Panc1 (cell line): Measurements from ENCODE around the gene MYEF2. TPM values are rescaled to one million over a fixed set of nuclear protein-coding genes. Genes with fewer than 3 reads are reported as not detected.

Experiments
- ATAC-seq: fragments of 200-7000 bp; cut with Tn5 transposase; 2 replicates; pipeline ENCODE4 v1.9.1; 2020; ENCODE audit warnings: mild to moderate bottlenecking, moderate library complexity
- Bru-seq: library from RNA; stranded (reverse); fragments of 400-500 nt; gene quantifications from one replicate; lab custom pipeline; 2021; lab: Mats Ljungman, UMichigan
- BruChase-seq, 2 experiments: library from RNA; stranded (reverse); fragments of 400-500 nt; gene quantifications; one replicate each; lab custom pipeline; 2021; lab: Mats Ljungman, UMichigan
- BruUV-seq: library from RNA; stranded (reverse); fragments of 400-500 nt; replicated peaks from 2 replicates; lab custom pipeline; 2021; lab: Mats Ljungman, UMichigan
- CTCF ChIA-PET: fragments of 300-600 bp; sonication (Branson Sonifier 250); formaldehyde crosslinking; loops from one replicate; lab custom pipeline; 2022; ENCODE audit warnings: antibody characterized with exemption; lab: Charles Lee
- POLR2A ChIA-PET: fragments of 300-600 bp; sonication (Branson Sonifier 250); formaldehyde crosslinking; loops from one replicate; lab custom pipeline; 2022; ENCODE audit warnings: antibody characterized with exemption; lab: Charles Lee
- DNase-seq: peaks from one replicate; pipeline ENCODE4 v3.0.0-alpha.2; 2010; ENCODE audit warnings: low read depth, low spot score
- H3K27ac ChIP-seq: 2 replicates; pipeline ENCODE4 v1.5.1; 2011; ENCODE audit warnings: mild to moderate bottlenecking, low read length, inconsistent platforms
- H3K27me3 ChIP-seq: fragments of 200-500 bp; sonication (Bioruptor generic); 2 replicates; pipeline ENCODE4 v1.6.0; 2014; ENCODE audit warnings: low read length, inconsistent platforms; ENCODE audit not compliant: control insufficient read depth, insufficient read depth
- H3K36me3 ChIP-seq: fragments of 200-500 bp; sonication (Bioruptor generic); 2 replicates; pipeline ENCODE4 v1.5.1; 2014; ENCODE audit warnings: inconsistent platforms, mild to moderate bottlenecking, low read length, moderate library complexity; ENCODE audit not compliant: control insufficient read depth, insufficient read depth
- H3K4me1 ChIP-seq: 2 replicates; pipeline ENCODE4 v1.5.1; 2011; ENCODE audit warnings: inconsistent platforms, mild to moderate bottlenecking, low read length, moderate library complexity; ENCODE audit not compliant: control insufficient read depth, insufficient read depth
- H3K4me3 ChIP-seq, 2 experiments: 2 replicates each; pipeline ENCODE4 v1.5.1; 2011 to 2012; ENCODE audit warnings: low read depth in 2 of 2, low read length in 2 of 2, mild to moderate bottlenecking in 2 of 2, inconsistent platforms in 1 of 2, moderate library complexity in 1 of 2
- H3K9me3 ChIP-seq: fragments of 200-500 bp; sonication (Bioruptor generic); 2 replicates; pipeline ENCODE4 v1.5.1; 2014; ENCODE audit warnings: low read depth, mild to moderate bottlenecking, inconsistent platforms, low read length, moderate library complexity; ENCODE audit not compliant: control insufficient read depth, insufficient read depth
- POLR2AphosphoS5 ChIP-seq: IDR thresholded peaks from 2 replicates; pipeline ENCODE4 v1.6.1; 2012; ENCODE audit warnings: mild to moderate bottlenecking, low read depth, low read length, moderate library complexity
- SIN3A ChIP-seq: IDR thresholded peaks from 2 replicates; pipeline ENCODE4 v1.6.1; 2012; ENCODE audit warnings: low read depth, mild to moderate bottlenecking, low read length, moderate library complexity, borderline replicate concordance; ENCODE audit not compliant: insufficient read depth
- TCF7L2 ChIP-seq: IDR thresholded peaks from 2 replicates; pipeline ENCODE4 v1.6.1; 2011; ENCODE audit warnings: mild to moderate bottlenecking, low read depth, low read length, inconsistent platforms
- in situ Hi-C: cut with HindIII; loops from 2 replicates; pipeline ENCODE4 v1.10.0; 2016; ENCODE audit warnings: low sequenced_read_pairs, low pct_unique_long_range_greater_than_20kb
- intact Hi-C: fragments of 100-400 bp; cut with micrococcal nuclease; formaldehyde crosslinking; loops from one replicate; pipeline ENCODE4 v1.10.0; 2022; ENCODE audit not compliant: unreplicated experiment
- long read RNA-seq: library from polyadenylated mRNA; unstranded; transcript quantifications from one replicate; pipeline ENCODE4 v2.0.0, GENCODE V29; 2021; ENCODE audit not compliant: unreplicated experiment
- polyA plus RNA-seq: library from polyadenylated mRNA; unstranded; fragments of >200 nt; gene quantifications from one replicate; pipeline ENCODE4 v1.2.1, GENCODE V29; 2012; ENCODE audit warnings: missing spikeins; ENCODE audit not compliant: insufficient read length
- total RNA-seq: library from RNA; stranded (reverse); gene quantifications from one replicate; pipeline ENCODE4 v1.2.1, GENCODE V29; 2021; ENCODE audit not compliant: unreplicated experiment
- TF ChIP-seq, protein P1 (sequence below), 2 experiments: IDR thresholded peaks; 2 replicates each; pipeline ENCODE4 v1.6.1; 2011 to 2012; ENCODE audit warnings: low read depth in 2 of 2, control low read depth in 1 of 2, low read length in 1 of 2, mild to moderate bottlenecking in 1 of 2, moderate library complexity in 1 of 2; ENCODE audit not compliant: insufficient read depth in 1 of 2
- TF ChIP-seq, protein P2 (sequence below): fragments of 450-650 bp; IDR thresholded peaks from 2 replicates; pipeline ENCODE4 v1.5.1; 2017; ENCODE audit warnings: mild to moderate bottlenecking

The MYEF2 gene, protein sequence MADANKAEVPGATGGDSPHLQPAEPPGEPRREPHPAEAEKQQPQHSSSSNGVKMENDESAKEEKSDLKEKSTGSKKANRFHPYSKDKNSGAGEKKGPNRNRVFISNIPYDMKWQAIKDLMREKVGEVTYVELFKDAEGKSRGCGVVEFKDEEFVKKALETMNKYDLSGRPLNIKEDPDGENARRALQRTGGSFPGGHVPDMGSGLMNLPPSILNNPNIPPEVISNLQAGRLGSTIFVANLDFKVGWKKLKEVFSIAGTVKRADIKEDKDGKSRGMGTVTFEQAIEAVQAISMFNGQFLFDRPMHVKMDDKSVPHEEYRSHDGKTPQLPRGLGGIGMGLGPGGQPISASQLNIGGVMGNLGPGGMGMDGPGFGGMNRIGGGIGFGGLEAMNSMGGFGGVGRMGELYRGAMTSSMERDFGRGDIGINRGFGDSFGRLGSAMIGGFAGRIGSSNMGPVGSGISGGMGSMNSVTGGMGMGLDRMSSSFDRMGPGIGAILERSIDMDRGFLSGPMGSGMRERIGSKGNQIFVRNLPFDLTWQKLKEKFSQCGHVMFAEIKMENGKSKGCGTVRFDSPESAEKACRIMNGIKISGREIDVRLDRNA
- 71.3 TPM for total RNA-seq
- 54.7 TPM for polyA plus RNA-seq
- percentile 96 among the genes with signal in this experiment for Bru-seq, nascent RNA
- BruChase-seq, experiment 1, labeled RNA remaining after a 2-hour chase: percentile 97 among the genes with signal in this experiment
- percentile 92 among the genes with signal in this experiment for BruChase-seq, experiment 2, labeled RNA remaining after a 6-hour chase
- long read RNA-seq, partial matches to known transcripts: 5 of 73 reads
- long read RNA-seq, other reads (novel, unspliced or antisense): 68 of 73 reads

DNA sequence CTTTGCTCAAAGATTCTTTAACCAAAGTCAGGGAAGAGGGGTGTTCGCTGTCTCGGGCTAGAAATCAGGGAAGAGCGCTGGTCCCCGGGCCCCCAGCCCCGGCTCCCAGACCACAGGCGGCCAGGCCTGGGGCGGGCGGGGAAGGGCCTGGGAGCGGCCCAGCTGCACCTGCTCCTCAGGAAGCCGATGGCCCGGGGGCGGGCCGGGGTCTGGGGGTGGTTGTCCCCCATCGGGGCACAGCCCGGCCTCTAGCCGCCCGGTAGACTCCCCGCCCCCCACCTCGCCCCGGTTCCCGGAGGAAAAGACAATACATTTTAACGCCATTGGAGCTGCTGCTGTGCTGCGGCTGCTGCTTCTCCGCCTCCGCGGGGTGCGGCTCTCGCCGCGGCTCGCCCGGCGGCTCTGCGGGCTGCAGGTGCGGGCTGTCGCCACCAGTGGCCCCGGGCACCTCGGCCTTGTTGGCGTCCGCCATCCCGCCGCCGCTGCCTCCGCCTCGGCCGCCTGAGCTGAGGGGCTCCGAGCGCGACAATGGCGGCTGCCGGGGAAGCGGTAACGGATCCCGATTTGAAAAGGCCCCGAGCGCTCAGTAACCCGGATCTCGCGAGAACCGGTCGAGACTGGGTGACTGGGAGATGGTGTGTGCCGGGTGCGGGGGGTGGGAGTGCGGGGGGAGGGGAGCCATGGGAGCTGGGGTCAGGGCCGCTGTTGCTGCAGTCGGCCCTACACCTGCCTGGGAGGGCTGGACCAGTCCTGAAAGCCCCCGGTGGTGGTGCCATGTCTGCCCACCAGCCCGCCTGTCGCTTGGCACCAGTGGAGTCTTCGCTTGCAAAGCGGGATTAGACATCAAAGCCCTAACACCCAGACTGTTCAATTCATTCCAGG, at the start of gene MYEF2:
TSS of gene MYEF2 (minus strand) at position 530 of the 882 bp plus-strand sequence. CDS start at position 472, 58 bp downstream.
- CTCF ChIA-PET: no interaction called here
- no peaks in the 10 kb centered on the region for H3K27me3 ChIP-seq
- intact Hi-C loops: no loop called here
- H3K4me3 ChIP-seq: peak within 1 kb of the TSS; percentile 72 to 73
- H3K4me1 ChIP-seq: peaks cover 14% of the 10 kb centered on the region; the same call in 1 of the 2 replicates
- in situ Hi-C loops: no loop called here
- DNase-seq (no peak), ATAC-seq (peak; percentile 98)
- no TSS peak for BruUV-seq
- H3K36me3 ChIP-seq: no peaks in the 10 kb centered on the region
- POLR2A ChIA-PET: interaction anchor here (0.6 to 1.0 kb wide), 2 partner anchors 29 to 178 kb away, joined by 3 to 8 read pairs; no protein-coding TSS in a partner anchor
- peak within 1 kb of the TSS; percentile 88 for H3K27ac ChIP-seq
- TF ChIP-seq POLR2AphosphoS5 (peak; percentile 65; the same call in 1 of the 2 replicates), SIN3A (no peak), TCF7L2 (peak; percentile 77)
- TF ChIP-seq, protein P1, sequence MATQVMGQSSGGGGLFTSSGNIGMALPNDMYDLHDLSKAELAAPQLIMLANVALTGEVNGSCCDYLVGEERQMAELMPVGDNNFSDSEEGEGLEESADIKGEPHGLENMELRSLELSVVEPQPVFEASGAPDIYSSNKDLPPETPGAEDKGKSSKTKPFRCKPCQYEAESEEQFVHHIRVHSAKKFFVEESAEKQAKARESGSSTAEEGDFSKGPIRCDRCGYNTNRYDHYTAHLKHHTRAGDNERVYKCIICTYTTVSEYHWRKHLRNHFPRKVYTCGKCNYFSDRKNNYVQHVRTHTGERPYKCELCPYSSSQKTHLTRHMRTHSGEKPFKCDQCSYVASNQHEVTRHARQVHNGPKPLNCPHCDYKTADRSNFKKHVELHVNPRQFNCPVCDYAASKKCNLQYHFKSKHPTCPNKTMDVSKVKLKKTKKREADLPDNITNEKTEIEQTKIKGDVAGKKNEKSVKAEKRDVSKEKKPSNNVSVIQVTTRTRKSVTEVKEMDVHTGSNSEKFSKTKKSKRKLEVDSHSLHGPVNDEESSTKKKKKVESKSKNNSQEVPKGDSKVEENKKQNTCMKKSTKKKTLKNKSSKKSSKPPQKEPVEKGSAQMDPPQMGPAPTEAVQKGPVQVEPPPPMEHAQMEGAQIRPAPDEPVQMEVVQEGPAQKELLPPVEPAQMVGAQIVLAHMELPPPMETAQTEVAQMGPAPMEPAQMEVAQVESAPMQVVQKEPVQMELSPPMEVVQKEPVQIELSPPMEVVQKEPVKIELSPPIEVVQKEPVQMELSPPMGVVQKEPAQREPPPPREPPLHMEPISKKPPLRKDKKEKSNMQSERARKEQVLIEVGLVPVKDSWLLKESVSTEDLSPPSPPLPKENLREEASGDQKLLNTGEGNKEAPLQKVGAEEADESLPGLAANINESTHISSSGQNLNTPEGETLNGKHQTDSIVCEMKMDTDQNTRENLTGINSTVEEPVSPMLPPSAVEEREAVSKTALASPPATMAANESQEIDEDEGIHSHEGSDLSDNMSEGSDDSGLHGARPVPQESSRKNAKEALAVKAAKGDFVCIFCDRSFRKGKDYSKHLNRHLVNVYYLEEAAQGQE (IDR thresholded peaks at IDR 0.05; ENCODE audit: insufficient read depth in 1 of 2, low read depth in 2 of 2, low read length in 1 of 2): no peak
- no peaks in the 10 kb centered on the region for H3K9me3 ChIP-seq

DNA sequence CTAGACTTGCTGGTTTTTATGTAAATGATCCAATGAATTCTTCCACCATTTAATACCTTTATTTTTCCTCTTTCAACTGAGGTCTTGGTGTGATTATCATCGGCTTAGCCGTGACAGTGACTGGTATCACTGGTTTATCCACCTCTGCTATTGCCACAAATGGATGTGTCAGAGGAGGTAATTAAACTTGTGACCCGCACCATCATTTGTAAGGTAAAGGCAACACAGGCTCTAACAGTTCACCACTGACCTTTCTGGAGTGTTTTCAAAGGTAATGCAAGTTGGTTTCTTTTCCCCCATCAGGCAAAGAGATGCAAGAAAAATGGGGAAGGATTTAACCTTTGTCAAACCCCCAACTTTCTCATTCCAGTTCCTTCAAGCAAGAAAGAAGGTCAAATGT, 47.7 kb upstream of the MYEF2 start:
- TF ChIP-seq SIN3A: no peak
- TF ChIP-seq, protein P2, sequence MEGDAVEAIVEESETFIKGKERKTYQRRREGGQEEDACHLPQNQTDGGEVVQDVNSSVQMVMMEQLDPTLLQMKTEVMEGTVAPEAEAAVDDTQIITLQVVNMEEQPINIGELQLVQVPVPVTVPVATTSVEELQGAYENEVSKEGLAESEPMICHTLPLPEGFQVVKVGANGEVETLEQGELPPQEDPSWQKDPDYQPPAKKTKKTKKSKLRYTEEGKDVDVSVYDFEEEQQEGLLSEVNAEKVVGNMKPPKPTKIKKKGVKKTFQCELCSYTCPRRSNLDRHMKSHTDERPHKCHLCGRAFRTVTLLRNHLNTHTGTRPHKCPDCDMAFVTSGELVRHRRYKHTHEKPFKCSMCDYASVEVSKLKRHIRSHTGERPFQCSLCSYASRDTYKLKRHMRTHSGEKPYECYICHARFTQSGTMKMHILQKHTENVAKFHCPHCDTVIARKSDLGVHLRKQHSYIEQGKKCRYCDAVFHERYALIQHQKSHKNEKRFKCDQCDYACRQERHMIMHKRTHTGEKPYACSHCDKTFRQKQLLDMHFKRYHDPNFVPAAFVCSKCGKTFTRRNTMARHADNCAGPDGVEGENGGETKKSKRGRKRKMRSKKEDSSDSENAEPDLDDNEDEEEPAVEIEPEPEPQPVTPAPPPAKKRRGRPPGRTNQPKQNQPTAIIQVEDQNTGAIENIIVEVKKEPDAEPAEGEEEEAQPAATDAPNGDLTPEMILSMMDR: no peak
- TF ChIP-seq POLR2AphosphoS5: no peak
- TF ChIP-seq, protein P1 (IDR thresholded peaks at IDR 0.05; ENCODE audit: insufficient read depth in 1 of 2, low read depth in 2 of 2, low read length in 1 of 2): no peak
- TF ChIP-seq TCF7L2: no peak
- H3K36me3 ChIP-seq: no peaks in the 10 kb centered on the region
- H3K27ac ChIP-seq: no peak overlapping the region
- intact Hi-C loops (no loop called here), in situ Hi-C loops (no loop called here)
- H3K4me3 ChIP-seq: no peak overlapping the region
- no TSS peak for BruUV-seq
- H3K4me1 ChIP-seq: no peaks in the 10 kb centered on the region
- ChIA-PET CTCF (no interaction called here), POLR2A (interaction anchor here (0.5 kb wide), 1 partner anchor 509 kb away, joined by 3 read pairs; the partner anchor contains the start of gene SEMA6D)
- H3K27me3 ChIP-seq: peaks cover 11% of the 10 kb centered on the region
- H3K9me3 ChIP-seq: no peaks in the 10 kb centered on the region
- DNase-seq: no peak
- no peak for ATAC-seq
